Cortex of kidney (tissue), 1 donor: ENCODE measurements around the gene MYB.

Source experiments
- DNase-seq: peaks from one replicate; lab custom pipeline; 2025; lab: John Stamatoyannopoulos, UW

MYB gene

DNA sequence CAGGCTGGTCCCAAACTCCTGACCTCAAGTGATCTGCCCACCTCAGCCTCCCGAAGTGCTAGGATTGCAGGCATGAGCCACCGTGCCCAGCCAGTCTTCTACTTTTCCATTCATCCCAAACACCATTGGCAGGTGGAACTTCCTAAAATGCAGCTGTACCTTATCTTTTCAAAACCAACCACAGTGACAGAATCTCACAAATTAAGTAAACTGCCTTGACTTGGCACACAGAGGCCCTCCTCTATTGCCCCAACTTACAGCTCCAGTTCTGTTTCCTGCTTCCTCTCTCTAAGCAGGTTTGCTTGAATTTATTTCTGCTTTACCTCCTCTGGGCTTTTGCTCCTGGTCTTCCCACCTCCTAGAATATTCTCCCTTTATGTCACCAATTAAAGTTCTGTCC is 7.6 kb downstream of the MYB start:
- no peak for DNase-seq

GRCh38 chr6:135189344-135189743 is 8.2 kb downstream of the MYB start:
- no peak for DNase-seq

DNA sequence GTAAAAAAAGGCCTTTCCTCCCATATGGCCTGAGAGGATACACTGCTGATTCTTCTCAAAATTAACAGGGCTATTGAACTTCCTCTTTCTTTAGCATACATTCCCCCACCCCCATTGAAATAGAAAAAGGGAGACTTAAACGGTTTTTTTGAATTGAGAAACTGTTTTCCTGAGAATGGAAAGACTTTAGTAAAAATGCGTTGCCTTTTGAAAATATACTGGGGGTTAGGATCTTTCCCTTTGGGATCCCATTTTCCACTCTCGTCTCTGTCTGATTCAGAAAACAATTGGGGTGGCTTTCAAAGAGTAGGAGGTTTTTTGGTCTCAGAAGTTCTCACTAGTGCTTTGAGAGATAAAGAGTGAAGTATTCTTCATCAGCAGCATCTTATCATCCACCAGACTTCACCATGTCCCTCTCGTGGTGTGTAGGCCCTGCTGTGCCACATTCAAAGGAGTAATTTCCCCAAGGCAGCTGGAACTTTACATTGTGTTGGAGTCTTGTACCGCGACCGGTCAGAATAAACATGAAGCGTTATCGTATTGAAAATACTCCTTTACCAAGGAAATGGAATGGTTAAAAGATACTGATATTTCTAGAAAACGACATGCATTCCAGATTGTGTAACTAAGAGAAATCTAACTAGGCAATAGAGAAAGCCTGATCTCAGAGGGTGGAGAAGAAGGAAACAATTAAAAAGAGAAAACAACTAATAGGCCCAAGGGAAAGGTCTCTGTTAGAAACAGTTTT is 10.6 kb downstream of the MYB start:
- no peak for DNase-seq

GRCh38 chr6:135192256-135193174 is 11.4 kb downstream of the MYB start:
- DNase-seq = no peak

DNA sequence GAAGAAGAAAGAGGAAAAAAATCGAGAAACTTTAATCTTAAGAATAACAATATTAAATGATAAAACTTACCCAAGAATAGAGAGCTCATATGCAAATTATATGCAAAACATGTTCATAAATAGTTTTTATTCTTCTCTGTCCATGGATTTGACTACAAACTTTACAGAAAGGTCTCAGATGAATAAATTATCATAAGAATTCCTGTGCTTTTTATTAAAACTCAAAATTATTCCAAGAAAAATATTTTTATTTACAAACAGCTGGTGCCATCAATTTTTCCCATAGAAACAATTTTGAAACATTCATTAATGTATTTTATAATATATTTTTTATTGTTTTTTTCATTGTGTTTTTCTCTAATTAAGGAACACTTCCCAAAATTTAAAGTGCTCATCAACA is 12.1 kb downstream of the MYB start:
- DNase-seq = no peak

DNA sequence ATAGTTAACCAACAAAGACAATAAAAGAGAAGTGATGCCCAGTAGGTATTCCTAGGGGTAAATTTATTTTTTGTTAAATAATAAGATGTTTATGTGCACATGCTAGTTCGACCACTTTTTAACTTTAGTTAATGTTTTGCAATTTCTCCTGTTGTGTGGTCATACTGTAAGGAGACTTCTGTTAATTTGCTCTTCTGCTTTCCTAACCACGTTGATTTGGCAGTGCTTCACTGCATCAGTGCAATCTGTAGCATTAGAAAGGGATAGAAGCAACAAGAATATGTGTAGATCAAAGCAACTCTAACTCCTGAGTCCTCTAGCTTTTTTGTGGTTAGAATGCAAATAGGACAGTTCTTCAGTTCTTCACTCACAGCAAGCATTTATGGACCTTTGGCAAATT is 13.9 kb downstream of the MYB start:
- DNase-seq = no peak

DNA sequence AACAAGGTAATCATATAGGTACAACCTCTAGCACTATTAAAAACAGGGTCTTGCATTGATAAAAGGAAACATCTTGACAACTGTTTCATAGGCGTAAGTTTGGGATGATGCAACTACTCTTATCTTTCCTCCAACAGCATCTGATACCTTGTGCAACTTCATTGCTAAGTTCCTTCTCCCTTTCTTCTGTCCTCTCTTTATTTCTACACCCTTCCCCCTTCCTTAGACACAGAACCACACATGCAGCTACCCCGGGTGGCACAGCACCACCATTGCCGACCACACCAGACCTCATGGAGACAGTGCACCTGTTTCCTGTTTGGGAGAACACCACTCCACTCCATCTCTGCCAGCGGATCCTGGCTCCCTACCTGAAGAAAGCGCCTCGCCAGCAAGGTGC is 14.4 kb downstream of the MYB start:
- DNase-seq = no peak

DNA sequence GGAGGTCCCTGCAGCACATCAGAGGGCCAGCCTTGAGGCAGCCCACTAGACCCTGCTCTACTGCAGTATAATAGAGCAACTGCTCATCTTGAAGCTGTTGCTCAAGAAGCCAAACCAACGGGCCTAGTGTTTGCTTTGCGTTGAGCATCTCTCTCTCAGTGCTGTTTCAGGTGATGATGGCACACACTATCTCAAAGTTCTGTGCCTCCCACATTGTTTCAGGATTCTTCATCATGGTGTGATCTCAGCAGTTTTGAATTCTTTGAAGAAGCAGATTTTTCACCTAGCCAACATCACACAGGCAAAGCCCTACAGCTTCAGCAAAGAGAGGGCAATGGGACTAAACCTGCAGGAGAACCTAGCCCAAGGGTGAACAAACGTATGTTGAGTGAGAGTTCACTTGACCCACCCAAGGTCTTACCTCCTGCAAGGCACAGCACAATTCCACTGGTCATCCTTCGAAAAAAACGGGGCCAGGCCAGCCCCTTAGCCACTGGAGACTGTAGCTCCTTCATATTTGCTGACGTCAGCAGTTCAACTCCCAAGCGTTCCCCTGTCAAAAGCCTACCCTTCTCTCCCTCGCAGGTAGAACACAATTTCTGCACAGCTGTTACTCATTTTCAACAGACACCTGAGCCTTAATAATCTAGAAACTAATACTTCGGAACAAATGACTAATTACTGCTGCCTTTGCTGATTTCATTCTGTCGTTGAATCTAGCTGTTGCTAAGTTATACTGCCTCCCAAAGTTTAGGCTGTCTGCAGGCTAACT is 15.8 kb downstream of the MYB start:
- no peak for DNase-seq

DNA sequence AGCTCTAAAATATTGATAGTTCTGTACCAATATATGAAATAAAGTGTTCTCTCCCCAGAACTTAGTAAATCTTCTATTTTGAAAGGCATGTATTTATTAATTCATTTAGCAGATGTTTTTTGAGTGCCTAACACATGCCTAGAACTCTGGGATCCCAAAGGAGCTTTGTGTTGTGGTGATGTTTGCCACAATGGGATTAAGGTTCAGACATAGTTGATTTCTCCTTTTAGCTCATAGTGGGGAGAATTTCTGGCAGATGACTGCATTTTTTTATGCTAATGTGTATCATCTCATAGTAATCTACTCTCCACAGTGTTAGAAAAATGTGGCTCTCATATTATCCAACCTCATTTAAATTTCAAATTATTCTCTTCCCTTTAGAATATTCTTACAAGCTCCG is 21.7 kb downstream of the MYB start:
- no peak for DNase-seq

DNA sequence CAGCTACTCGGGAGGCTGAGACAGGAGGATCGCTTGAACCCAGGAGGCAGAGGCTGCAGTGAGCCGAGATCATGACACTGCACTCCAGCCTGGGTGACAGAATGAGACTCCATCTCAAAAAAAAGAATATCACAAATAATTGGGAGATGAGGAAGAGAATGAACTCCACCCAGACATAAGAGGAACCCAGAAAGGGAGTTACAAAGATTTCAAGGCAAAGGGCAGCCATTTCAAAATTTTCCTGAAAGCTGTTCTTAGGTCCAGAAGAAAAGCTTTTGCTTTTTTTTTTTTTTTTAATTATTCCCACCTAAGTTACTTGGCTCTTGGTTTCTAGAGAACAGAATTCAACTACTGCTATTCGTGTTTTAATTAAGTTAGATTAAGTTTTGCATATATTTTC is 23.8 kb downstream of the MYB start:
- no peak for DNase-seq

DNA sequence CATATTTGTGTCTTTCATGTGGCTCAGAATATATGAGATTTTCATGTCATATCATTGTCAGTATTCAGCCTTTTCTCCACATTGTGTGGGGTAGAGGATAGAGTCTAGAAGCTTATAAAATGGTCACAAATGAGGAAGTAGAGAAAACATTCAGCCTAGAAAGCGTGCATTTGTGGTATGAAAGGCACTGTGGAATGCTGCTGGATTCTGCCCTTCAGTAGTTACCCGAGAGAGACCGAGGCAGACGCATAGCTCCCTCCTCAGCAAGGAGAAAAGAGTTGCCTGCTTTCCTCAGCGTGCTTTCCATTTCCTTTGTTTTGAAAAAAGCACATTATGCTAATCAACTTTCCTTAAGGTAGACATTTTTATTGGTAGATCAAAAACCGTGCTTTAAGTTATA is 28.7 kb downstream of the MYB start:
- no peak for DNase-seq

DNA sequence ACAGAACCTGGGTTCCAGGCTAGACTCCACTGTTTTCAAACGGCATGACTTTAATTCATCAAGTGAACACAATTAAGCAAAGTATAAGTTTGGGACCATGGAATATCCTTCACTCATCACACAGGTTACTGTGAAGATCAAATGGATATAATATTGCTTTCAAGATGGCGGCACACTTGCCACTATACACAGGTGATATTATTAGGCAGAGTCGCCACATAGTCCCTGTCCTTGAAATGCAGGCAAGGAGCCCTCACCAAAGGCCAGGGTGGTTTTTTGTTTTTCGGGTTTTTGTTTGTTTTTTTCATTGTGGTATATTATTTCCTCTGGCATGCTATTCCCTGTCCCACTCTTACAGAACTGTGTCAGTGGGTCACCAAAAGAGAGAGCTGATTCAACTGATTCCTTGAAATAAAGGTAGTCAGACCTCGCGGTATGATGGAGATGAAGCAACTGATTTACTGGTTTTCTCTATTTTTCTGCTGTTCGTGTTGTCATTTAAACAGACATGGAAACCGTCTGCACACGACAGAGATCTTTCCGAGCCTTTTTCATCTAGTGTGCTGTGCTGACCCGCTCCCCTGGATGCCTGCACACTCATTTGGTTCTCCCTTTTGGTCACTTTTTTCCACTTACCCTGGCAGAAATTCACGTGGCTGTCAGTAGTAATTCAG is 29.7 kb downstream of the MYB start:
- no peak for DNase-seq

GRCh38 chr6:135211306-135211702 is 30.2 kb downstream of the MYB start:
- no peak for DNase-seq

GRCh38 chr6:135212020-135212806 is 31.1 kb downstream of the MYB start:
- no peak for DNase-seq

- no peak for DNase-seq
Measured at GRCh38 chr6:135212935-135213334, 31.8 kb downstream of the MYB start.

GRCh38 chr6:135213616-135214015 is 32.5 kb downstream of the MYB start:
- no peak for DNase-seq

DNA sequence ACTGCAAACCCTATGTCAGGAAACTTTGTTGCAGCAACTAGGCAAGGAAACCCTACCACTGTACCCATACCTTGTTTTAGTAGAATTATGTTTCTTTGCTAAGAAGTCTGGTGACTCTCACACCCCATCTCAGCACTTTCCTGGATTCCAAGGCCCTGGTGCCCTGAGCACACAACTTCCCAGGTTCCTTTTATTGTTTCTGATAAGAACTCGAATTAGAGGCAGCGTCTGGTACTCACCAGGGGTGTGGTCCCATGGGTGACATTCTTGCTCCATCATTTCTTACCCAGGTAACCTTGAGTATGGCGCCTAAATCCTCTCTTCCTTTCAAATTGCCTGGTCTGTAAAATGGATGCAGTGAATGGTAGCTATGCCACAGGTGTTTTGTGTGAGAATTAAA is 34.1 kb downstream of the MYB start:
- DNase-seq = no peak

- no peak for DNase-seq
Measured at GRCh38 chr6:135215563-135215962, 34.5 kb downstream of the MYB start.

GRCh38 chr6:135217663-135218062 is 36.6 kb downstream of the MYB start:
- DNase-seq = no peak

- no peak for DNase-seq
Measured at GRCh38 chr6:135219346-135219745, 38.2 kb downstream of the MYB start.

GRCh38 chr6:135221042-135221441 is 39.9 kb downstream of the MYB start:
- no peak for DNase-seq
